Spleen (tissue), 7 donors: Measurements from ENCODE around the gene HRH1.

Experiments
- POLR2A ChIP-seq, 3 donors: fragments of 450-650 bp; IDR thresholded peaks; one replicate each; pipeline ENCODE4 v1.5.1; 2017; ENCODE audit warnings: antibody characterized with exemption in 3 of 3, mild to moderate bottlenecking in 1 of 3
- POLR2AphosphoS5 ChIP-seq, 3 donors: sonication (generic); formaldehyde crosslinking; IDR thresholded peaks; one replicate each; pipeline ENCODE4 v1.5.1; 2017; ENCODE audit warnings: antibody characterized with exemption in 3 of 3
- TF ChIP-seq, protein P1 (sequence below), 11 experiments: fragments of 200-600 bp in 7 of 11; fragments of 450-650 bp in 4 of 11; sonication (generic) in 4 of 11; IDR thresholded peaks in 8 of 11; conservative IDR thresholded peaks in 3 of 11; 1 replicate in 7 of 11; 2 replicates in 4 of 11; pipeline versions ENCODE4 v1.4.0 to v1.8.0; 2016 to 2021; ENCODE audit warnings: antibody characterized with exemption in 11 of 11, inconsistent platforms in 4 of 11, mild to moderate bottlenecking in 1 of 11
- donor health status: DM: no; HTN: no; CAD: no; lungs with moderate emphysema.
- donor health status: DM: no; HTN: no; CAD: no.
- donor health status: DM: no; HTN: no; CAD: no.

DNA sequence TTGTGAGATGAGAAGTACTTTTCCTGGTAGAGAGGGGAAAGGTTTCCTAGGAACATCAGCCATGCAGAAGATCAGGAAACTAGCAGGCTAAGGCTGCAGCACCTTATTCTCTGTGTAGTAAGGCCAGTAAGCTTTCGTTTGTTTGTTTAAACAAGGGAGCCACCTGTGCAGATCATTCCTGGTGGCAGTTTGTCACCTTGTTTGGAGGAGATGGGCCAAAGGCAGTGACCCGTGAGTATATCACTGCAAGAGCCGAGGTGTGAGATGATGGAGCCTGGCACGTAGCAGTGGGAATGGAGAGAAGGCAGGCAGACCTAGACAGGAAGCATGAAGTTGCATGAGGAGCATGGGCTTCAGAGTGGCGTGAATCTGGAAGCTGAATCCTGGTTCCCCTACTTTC, 137.5 kb downstream of the HRH1 start:
- no peak for TF ChIP-seq POLR2A (IDR thresholded peaks at IDR 0.05)
- TF ChIP-seq, protein P1, sequence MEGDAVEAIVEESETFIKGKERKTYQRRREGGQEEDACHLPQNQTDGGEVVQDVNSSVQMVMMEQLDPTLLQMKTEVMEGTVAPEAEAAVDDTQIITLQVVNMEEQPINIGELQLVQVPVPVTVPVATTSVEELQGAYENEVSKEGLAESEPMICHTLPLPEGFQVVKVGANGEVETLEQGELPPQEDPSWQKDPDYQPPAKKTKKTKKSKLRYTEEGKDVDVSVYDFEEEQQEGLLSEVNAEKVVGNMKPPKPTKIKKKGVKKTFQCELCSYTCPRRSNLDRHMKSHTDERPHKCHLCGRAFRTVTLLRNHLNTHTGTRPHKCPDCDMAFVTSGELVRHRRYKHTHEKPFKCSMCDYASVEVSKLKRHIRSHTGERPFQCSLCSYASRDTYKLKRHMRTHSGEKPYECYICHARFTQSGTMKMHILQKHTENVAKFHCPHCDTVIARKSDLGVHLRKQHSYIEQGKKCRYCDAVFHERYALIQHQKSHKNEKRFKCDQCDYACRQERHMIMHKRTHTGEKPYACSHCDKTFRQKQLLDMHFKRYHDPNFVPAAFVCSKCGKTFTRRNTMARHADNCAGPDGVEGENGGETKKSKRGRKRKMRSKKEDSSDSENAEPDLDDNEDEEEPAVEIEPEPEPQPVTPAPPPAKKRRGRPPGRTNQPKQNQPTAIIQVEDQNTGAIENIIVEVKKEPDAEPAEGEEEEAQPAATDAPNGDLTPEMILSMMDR (IDR thresholded peaks at IDR 0.05 in 8 of 11, conservative IDR thresholded peaks at IDR 0.05 in 3 of 11): no peak
- no peak for TF ChIP-seq POLR2AphosphoS5 (IDR thresholded peaks at IDR 0.05)
